ENCODE measurements around the gene FSTL5. TPM values are rescaled to one million over a fixed set of nuclear protein-coding genes. Genes with fewer than 3 reads are reported as not detected.

Gene FSTL5
- total and polyA plus RNA-seq, 2 of the 13 experiments (the other 11 are each of a cell fraction or from before 2014, with no cell fraction given) = 0.03 to 0.07 TPM

GRCh38 chr4:162164906-162165510 lies 1.2 kb upstream of the FSTL5 start (continued):
- TF ChIP-seq ZNF281 (CRISPR knock-in tag; IDR thresholded peaks at IDR 0.05; ENCODE audit: borderline replicate concordance) = no peak

DNA sequence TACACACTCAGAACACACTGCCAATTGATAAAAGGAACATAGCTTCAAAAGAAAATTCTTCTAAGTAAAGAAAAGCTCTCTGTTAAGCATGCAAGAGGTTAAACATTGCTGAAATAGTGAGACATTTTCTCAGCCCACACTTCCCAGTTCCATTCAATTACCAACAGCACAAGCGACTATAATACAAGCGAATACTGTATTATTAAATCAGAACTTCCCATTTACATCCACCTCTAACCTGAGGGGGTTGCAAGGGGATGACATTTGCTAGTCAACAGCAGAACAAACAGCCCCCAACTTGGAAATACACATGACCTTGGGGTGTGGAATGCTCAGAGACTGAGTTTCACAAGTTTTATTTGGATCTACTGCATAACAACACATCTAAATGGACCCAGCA lies 1.1 kb downstream of the FSTL5 start:
- Histone ChIP-seq H3K4me1 (ENCODE audit: insufficient read depth, low read length) (no peaks in the 10 kb centered on the region), H4K20me1 (ENCODE audit: insufficient read depth, low read length) (no peaks in the 10 kb centered on the region), H3K4me3 (replicated peaks in 1 of 3; ENCODE audit: insufficient read depth in 1 of 3, low read depth in 2 of 3, low read length in 3 of 3) (no peak overlapping the region), H3K4me2 (ENCODE audit: low read depth, low read length) (no peak overlapping the region), H3K9ac (ENCODE audit: insufficient read depth, low read depth, low read length) (no peak overlapping the region), H3K79me2 (ENCODE audit: insufficient read depth, low read length) (no peaks in the 10 kb centered on the region), H3K27ac (ENCODE audit: extremely low read length, insufficient read depth, low read length) (no peak overlapping the region), H3K9me3 (ENCODE audit: low read length) (no peaks in the 10 kb centered on the region), H3K36me3 (replicated peaks in 1 of 2; ENCODE audit: control insufficient read depth in 1 of 2, insufficient read depth in 2 of 2, low read length in 2 of 2) (no peaks in the 10 kb centered on the region), H2AFZ (ENCODE audit: low read length) (no peak overlapping the region), H3K27me3 (ENCODE audit: control insufficient read depth in 1 of 2, insufficient read depth in 2 of 2, low read length in 2 of 2) (no peaks in the 10 kb centered on the region; a peak in 1 of 5 replicates)
- in situ Hi-C loops (cut with HindIII; ENCODE audit: extremely low pct_ligation_motif_present, low pct_unique_long_range_greater_than_20kb) = loop anchor here (25.0 kb wide), 2 partner anchors 600 to 850 kb away; no protein-coding TSS in a partner anchor
- ATAC-seq (no peak), DNase-seq (ENCODE audit: low spot score) (no peak), FAIRE-seq (no peak)
- BruUV-seq (replicated peaks) = no TSS peak
- ChIA-PET POLR2A (no interaction called here), CTCF (ENCODE audit: low intra/inter-chr PET ratio, low total read pairs) (no interaction called here)
- intact Hi-C loops (cut with micrococcal nuclease; ENCODE audit: unreplicated experiment) = loop anchor here (10.0 kb wide), 1 partner anchor 598 kb away; no protein-coding TSS in a partner anchor
- TF ChIP-seq ZUFSP (CRISPR knock-in tag; IDR thresholded peaks at IDR 0.05; ENCODE audit: borderline replicate concordance) (no peak), ZNF512B (CRISPR knock-in tag; IDR thresholded peaks at IDR 0.05; ENCODE audit: borderline replicate concordance) (no peak), MEIS2 (CRISPR knock-in tag; IDR thresholded peaks at IDR 0.05) (no peak), TCF12 (IDR thresholded peaks at IDR 0.05) (no peak), TCF12 (CRISPR knock-in tag; IDR thresholded peaks at IDR 0.05) (no peak), ZNF230 (CRISPR knock-in tag; IDR thresholded peaks at IDR 0.05) (no peak), TARDBP (CRISPR knock-in tag; IDR thresholded peaks at IDR 0.05) (no peak)
- 3% methylated on average over 2 of the region's 2 CpGs for WGBS (ENCODE audit: low lambda C conversion rate)
